ENCODE results near the gene NUDT3.
"Not testable (repeated sequence)": the region's sequence is repeated elsewhere in the genome, so short reads cannot be mapped to it uniquely, and the experiment has no call there.

NUDT3 gene

DNA sequence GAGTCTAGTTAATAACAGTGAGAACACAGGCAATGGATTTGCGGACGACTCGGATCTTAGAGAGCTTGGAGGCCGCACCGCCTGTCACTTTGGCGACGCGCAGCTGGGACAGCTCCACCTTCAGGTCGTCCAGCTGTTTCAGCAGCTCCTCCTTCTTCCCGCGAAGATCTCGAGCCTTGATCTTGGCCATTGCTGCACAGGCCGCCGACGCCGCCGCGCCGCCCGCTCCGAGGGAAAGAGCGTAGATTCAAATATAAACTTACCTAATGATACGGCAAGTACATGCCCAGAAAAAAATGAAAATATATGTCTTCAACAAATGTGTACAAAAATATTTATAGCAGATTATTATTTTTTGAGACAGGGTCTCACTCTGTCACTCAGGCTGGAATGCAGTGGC, 129.0 kb downstream of the NUDT3 start:
- not testable (repeated sequence) for DNase-seq (ENCODE audit: low read depth in 1 of 2, low spot score in 1 of 2)

DNA sequence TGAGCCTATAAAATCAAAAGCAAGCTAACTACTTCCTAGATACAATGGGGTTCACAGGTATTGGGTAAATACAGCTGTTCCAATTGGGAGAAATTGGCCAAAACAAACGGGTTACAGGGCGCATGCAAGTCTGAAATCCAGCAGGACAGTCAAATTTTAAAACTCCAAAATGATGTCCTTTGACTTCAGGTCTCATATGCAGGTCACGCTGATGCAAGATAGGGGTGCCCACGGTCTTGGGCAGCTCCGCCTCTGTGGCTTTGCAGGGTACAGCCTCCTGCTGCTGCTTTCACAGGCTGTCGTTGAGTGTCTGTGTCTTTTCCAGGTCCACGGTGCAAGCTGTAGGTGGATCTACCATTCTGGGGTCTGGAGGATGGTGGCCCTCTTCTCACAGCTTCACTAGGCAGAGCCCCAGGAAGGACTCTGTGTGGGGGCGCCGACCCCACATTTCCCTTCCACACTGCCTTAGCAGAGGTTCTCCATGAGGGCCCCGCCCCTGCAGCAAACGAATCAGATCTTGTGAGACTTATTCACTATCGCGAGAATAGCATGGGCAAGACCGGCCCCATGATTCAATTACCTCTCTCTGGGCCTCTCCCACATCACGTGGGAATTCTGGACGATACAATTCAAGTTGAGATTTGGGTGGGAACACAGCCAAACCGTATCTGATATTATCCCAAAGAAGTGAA, 131.7 kb downstream of the NUDT3 start:
- DNase-seq (ENCODE audit: low read depth in 1 of 2, low spot score in 1 of 2) = no peak

DNA sequence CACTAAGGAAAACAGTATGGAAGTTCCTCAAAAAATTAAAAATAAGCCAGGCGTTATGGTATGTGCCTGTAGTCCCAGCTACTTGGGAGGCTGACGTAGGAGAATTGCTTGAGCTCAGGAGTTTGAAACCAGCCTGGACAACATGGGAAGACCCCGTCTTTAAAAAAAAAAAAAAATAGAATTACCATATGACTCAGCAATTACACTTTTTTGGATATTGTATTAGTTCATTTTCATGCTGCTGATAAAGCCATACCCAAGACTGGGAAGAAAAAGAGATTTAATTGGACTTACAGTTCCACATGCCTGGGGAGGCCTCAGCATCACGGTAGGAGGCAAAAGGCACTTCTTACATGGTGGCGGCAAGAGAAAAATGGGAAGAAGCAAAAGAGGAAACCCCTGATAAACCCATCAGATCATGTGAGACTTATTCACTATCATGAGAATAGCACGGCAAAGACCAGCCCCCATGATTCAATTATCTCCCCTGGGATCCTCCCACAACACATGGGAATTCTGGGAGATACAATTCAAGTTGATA, 132.9 kb downstream of the NUDT3 start:
- no peak for DNase-seq (ENCODE audit: low read depth in 1 of 2, low spot score in 1 of 2)

DNA sequence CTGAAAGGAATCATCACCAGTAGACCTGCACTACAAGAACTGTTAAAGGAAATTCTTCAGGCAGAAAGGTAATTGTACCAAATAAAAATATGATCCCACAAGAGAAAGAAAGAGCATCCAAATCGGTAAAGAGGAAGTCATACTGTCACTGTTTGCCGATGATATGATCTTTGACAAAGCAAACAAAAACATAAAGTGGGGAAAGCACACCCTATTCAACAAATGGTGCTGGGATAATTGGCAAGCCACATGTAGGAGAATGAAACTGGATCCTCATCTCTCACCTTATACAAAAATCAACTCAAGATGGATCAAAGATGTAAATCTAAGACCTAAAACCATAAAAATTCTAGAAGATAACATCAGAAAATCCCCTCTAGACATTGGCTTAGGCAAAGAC, 140.1 kb downstream of the NUDT3 start:
- not testable (repeated sequence) for DNase-seq (ENCODE audit: low read depth in 1 of 2, low spot score in 1 of 2)

DNA sequence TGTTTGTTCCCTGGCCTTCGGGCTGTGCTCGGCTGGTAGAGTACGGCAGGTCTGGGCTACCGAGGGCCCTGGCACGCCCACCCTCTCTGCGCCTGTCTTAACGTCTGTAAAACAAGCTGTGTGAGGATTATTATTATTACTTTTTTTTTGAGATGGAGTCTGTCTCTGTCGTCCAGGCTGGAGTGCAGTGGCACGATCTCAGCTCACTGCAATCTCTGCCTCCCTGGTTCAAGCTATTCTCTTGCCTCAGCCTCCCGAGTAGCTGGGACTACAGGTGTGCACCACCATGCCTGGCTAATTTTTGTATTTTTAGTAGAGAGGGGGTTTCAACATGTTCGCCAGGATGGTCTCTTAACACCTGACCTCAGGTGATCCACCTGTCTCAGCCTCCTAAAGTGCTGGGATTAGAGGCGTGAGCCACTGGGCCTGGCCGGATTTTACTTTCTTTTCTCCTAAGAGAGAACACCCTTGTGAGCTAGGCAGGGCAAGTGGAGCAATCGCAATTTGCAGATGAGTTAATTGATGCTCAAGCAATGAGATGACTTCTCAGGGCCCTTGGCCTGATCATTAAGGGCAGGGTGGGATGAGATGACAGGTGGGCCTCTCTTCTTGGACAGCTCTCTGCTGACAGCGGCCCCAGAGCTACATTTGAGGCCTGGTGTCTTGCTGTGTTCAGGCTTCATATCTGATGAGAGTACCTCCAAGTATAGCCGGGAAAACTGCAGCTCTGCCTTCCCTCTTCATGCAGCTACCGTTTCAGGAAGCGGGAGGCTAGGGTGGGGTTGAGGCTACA, 142.8 kb downstream of the NUDT3 start:
- DNase-seq (ENCODE audit: low read depth in 1 of 2, low spot score in 1 of 2) = no peak

DNA sequence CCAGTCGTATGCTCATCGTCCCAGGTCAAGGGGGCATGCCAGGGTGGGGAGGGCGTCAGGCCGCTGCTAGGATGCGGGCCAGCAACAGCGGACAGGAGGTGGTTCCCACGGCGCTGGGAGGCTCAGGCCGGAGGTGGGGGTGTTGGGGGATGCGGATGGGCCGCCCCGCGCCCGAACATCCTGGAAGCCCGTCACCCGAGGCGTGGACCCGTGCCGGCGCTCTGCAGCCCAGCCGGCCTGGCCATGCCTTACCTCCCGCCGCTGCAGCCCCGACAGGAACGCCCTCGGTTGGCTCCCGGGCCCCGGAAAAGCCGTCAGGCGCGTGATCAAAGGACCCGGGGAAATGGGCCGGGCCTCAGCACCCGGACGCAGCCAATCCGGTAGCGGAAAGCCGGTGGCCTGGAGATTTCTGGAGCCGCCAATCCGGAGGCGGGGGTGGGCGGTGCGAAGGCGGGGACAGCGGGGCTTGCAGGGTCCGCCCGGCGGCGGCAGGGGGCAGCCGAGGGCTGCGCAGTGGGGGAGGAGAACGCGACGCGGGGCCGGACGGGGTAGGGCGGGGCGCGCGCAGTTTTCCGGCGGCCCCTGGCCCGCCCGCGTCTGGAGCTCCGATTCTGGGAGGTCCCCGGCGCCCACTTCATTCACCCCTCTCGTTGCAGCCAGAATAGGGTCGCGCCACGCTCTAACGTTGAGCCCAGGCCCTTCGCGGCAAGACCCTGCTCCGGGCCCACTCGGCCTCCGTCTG, 143.6 kb downstream of the NUDT3 start, which contains the start of gene SMIM29:
Gene SMIM29, minus strand, starts transcription at position 280 of the 742 bp plus-strand sequence. CDS start 1,215 bp downstream, outside the sequence.
- peak; percentile 97 for DNase-seq (ENCODE audit: low read depth in 1 of 2, low spot score in 1 of 2)

DNA sequence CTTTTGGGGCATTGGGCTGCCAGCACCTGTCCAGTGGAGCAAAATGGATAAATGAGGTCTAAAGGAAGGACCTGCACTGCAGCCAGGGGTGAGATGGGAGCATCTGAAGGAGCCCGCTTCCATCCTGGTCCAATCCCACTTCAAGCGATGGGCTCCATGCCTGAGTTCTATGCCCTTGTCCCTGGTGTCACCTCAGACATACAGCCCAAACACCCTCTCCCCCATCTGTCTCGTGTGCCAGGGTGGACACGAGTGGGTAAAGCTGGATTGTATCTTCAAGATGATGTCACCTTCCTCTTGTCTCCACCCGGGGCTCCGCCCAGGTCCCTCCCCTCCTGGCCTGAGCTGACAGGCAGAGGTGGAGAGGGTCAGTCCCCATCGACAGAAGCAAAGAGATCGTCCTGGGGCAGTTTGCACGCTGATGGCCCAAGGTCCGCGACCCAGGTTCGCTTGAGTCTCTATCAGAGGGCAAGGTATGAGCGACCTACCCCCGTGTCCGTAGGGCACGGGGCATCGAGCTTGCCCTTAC, 144.2 kb downstream of the NUDT3 start:
- DNase-seq (ENCODE audit: low read depth in 1 of 2, low spot score in 1 of 2) = no peak

DNA sequence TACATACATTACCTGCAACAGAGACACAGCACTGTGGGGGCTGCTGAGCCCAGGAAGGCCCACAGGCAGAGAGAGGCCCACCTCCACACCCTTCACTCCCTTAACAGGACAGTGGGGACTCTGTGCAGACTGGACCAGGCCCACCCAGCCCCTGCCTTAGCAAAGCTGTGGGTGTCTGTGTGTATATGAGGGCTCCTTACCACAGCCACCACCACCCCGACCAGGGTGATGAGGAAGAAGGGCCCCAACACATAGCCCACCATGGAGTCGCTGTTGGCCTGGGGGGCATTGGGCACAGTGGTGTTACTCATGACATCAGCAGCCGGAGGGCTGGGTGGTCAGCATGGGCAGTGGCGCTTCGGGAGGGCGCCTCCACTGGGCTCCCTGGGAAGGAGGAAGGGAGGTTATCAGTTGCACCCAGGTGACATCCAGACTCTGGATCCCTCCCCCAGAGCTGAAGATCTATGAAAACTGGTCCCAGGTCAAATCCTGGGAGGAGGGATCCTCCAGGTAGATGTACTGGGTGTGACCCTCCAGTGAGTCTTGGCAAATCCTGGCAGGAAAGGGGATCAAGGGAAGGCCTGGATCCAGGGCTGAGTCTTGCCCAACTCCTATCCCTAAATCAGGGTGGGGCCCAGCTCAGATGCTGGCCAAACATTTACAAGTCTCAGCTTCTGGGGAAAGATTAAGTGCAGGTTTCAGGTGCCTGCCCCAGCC, 144.8 kb downstream of the NUDT3 start:
- no peak for DNase-seq (ENCODE audit: low read depth in 1 of 2, low spot score in 1 of 2)

DNA sequence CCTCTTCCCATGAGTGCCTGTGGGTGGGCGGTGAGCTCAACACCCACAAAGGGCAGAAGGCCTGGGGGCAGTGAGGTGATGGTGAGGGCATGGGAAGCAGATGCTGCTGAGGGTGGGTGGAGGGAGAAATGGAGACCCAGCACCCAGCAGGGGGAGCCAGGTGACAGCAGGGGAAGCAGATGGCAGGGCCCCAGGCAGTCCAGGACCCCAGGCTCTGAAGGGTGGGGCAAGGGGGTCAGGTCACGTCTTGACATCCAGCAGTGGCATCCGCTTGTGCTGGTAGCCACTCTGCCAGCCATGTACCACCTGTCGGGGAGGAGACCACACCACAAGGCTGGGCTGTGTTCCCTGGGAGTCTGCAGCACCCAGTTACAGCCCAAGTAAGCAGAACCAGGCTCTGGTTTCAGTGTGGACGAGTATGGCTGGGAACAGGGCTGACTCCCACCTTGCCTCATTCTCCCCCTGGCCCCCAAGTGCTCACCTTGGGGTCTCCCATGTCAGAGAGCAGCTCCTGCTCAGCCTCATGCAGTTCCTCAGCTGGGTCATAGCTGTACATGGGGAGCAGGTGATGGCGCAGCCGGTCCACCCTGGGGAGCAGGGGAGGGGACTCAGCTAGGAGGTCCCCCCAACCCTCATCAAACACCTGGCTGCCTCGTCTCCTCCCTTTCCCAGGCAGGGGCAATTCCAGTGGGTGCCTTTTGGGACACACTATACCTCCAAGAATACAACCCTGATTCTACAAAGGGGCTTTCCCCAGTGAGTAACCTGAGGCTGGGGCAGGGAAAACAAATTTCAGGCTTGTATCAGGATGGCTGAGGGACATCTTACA, 145.7 kb downstream of the NUDT3 start:
- peak in 1 of 2 donors; percentile 46 for DNase-seq (ENCODE audit: low read depth in 1 of 2, low spot score in 1 of 2)

DNA sequence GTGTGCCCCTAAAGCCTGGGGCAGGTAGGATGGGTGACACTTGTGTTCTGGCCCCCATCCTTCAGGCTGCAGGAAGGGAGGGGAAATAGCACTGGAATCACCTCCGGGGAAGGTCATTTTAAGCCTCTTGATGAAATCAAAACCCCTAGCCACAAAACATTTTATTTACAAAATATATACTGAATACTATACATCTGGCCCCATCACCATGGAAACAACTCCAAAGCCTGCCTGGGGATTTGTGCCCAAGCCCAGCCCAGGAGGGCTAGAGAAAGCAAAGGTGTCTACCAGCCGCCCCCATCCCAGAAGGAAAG, 146.3 kb downstream of the NUDT3 start:
- DNase-seq (ENCODE audit: low read depth in 1 of 2, low spot score in 1 of 2) = no peak

DNA sequence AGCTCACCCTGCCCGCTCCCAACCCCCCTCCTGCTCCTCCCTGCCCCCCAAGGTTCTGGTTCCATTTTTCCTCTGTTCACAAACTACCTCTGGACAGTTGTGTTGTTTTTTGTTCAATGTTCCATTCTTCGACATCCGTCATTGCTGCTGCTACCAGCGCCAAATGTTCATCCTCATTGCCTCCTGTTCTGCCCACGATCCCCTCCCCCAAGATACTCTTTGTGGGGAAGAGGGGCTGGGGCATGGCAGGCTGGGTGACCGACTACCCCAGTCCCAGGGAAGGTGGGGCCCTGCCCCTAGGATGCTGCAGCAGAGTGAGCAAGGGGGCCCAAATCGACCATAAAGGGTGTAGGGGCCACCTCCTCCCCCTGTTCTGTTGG, 146.7 kb downstream of the NUDT3 start:
- not testable (repeated sequence) for DNase-seq (ENCODE audit: low read depth in 1 of 2, low spot score in 1 of 2)

DNA sequence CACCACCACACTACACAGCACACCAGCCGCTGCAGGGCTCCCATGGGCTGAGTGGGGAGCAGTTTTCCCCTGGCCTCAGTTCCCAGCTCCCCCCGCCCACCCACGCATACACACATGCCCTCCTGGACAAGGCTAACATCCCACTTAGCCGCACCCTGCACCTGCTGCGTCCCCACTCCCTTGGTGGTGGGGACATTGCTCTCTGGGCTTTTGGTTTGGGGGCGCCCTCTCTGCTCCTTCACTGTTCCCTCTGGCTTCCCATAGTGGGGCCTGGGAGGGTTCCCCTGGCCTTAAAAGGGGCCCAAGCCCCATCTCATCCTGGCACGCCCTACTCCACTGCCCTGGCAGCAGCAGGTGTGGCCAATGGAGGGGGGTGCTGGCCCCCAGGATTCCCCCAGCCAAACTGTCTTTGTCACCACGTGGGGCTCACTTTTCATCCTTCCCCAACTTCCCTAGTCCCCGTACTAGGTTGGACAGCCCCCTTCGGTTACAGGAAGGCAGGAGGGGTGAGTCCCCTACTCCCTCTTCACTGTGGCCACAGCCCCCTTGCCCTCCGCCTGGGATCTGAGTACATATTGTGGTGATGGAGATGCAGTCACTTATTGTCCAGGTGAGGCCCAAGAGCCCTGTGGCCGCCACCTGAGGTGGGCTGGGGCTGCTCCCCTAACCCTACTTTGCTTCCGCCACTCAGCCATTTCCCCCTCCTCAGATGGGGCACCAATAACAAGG, 147.3 kb downstream of the NUDT3 start:
- DNase-seq (ENCODE audit: low read depth in 1 of 2, low spot score in 1 of 2) = not testable (repeated sequence)

DNA sequence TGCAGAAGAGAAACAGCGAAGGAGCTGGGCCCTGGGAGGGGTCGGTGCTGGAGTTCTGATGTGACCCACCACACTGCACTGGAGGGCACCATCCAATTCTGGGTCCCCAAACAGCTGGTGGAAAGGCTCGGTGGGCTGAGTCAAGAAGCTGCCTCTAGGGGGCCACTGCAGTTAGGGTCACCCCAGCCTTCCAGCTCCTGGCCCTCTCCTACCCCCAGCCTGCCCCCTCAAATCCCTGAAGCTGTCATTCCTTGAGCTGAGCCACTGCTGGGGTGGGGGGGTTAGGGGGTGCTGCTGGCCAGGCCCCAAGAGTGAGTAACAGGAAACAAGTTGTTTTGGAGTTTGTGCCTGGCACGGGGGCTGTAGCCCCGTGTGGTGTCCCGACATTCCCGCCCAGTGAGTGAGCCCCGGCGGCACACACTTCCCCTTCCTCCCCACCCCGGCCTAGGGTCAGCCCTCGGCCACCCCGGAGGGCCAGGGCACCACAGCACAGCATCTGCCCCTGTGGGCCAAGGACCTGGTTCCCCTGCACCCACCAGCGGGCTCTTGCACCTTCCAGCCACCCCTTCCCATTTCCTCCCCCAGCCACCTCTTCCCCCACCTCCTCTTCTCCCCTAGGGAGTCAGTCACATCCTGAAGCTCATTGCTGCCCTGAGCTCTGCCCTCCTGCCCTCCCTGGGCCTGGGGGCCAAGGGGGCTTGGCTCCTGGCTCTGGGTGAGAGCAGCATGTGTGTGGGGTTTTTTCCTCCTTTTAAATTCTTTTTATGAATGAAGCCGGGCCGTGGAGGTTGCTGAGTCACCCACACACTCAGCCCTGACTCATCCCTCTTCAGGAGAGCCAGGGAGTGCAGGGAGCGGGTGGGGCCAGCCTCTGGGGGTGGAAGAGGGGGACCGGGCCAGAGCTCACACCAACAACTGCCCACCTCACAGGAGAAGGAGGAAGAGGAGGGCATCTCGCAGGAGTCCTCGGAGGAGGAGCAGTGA, 148.3 kb downstream of the NUDT3 start:
- peak in 1 of 2 donors; percentile 50 for DNase-seq (ENCODE audit: low read depth in 1 of 2, low spot score in 1 of 2)

DNA sequence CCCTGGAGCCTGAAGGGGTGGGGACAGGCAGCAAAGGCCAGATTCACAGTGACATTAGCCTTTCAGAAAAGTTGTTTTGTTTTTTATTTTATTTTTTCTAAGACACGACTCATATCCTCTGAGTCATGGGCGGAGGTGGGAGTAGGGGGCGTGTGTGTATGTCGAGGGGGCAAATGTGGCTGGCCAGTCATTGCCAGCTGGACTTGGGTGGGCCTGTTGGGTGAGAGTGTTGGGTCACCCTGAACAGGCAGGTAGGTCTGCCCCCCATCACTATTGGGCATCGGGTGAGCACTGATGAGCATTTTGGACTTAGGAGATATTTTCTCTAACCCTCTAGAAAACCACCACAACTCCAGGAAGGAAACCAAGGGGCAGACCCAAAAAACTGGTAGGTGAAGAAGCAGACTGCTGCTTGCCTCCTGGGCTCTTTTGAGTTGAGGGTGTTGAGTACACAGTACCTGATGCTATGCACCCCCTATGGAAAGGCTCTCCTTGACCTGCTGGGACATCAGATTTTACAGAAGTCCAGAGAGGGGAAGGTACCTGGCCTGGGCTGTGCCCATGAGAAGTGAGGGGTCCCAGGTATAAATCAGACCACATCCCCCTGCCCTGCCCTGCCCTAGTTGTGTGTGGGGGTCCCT, 149.2 kb downstream of the NUDT3 start:
- DNase-seq (ENCODE audit: low read depth in 1 of 2, low spot score in 1 of 2) = no peak

DNA sequence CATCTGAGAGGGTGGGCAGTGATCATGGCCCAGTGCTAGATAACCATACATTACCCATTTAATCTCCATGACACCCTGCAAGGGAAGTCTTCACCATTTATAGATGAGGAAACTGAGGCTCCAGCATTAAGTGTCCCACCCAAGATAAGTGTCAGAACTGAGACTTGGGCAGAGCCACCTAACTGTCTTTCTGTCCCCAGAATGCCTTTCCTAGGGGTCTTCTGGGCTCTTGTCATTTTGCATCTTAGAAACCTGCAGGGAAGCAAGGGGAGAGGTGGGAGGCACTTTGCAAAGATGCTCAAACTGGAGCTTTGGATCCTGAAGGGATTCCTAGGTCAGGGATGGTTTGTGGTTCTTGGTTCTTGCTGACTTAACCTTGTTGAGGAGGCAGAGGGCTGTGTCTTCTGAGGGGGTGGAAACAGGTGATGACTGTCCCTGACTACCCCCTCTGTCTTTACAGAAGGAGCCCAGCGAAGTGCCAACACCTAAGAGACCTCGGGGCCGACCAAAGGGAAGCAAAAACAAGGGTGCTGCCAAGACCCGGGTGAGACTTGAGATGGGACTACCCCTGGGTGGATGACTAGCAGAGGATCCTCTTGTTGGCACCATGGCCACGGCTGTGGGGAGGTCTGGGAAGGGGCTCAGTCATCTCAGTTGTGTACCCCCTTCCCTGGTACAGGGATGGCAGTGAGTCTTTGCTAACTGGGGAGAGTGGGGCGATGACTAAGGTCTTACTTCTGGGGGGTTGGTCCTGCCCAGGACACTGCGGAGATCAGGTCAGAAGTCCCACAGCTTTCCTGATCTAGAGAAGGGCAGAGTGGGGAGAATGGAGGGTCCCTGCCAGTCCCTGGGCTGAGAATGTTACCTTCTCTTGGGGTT, 150.0 kb downstream of the NUDT3 start:
- no peak for DNase-seq (ENCODE audit: low read depth in 1 of 2, low spot score in 1 of 2)

DNA sequence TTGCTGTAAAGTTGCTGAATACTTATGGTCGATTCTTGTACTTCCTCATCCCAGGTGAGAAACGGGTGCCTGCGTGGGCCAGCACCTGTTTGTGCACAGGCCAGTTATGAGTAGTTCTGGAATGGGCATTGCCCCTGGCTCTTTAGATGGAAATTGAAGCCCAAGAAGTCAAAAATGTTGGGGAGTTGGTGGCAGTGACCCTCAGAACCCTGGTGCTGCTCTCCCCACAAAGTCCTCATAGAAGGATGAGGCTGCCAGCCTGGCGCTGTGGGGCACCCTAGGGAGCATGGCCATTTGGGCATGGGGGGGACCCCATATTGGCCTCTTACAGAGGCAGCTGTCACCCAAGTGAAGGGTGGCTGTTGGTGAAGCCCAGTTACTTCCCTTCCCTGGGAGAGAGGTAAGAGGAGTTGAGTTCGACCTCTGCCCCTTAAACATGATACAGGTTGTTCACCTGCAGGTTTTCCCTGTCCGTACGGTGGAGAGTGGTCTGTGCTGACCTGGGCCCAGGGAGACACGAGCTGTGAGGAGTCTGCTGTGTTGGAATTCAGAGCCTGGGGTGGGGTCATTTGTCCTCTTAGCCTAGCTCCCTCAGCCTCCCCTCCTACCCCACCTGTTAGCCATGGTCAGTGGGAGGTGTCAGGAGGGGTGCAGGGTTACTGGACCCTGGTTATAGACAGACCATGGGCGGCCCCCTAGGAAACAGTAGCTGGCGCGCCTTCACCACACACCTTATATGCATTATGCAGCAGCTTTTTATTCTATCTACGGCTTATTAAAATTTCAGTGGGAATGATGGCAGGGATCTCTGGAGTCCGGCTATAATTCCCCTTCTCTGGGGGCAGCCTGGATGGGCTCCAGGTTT, 150.9 kb downstream of the NUDT3 start:
- no peak for DNase-seq (ENCODE audit: low read depth in 1 of 2, low spot score in 1 of 2)
